Keratinocyte (primary cell): Measurements from ENCODE around the gene CWC22. TPM values are rescaled to one million over a fixed set of nuclear protein-coding genes. Genes with fewer than 3 reads are reported as not detected.

ENCODE experiments used
- DNase-seq: peaks from one replicate; pipeline ENCODE4 v3.0.0-alpha.2; 2011; ENCODE audit warnings: low read depth, missing footprints, low spot score
- FAIRE-seq: peaks from 2 replicates; lab custom pipeline; 2011; peaks lifted over from hg19 to GRCh38; lab: Jason Lieb, UNC
- H2AFZ ChIP-seq: 2 replicates; pipeline ENCODE4 v1.6.0; 2012; ENCODE audit warnings: low read length, control low read depth, inconsistent platforms; ENCODE audit not compliant: control insufficient read depth
- H3K27ac ChIP-seq: 2 replicates; pipeline ENCODE4 v1.5.1; 2011; ENCODE audit warnings: low read length; ENCODE audit not compliant: control insufficient read depth, insufficient read depth
- H3K27me3 ChIP-seq: 3 replicates; pipeline ENCODE4 v1.6.0; 2011; ENCODE audit warnings: low read length; ENCODE audit not compliant: control insufficient read depth, insufficient read depth; ENCODE audit errors: extremely low read depth
- H3K36me3 ChIP-seq, 2 experiments: 2 replicates in 1 of 2; 3 replicates in 1 of 2; pipeline ENCODE4 v1.5.1; 2011; ENCODE audit warnings: low read length in 2 of 2, mild to moderate bottlenecking in 1 of 2; ENCODE audit not compliant: control insufficient read depth in 2 of 2, insufficient read depth in 2 of 2; ENCODE audit errors: extremely low read depth in 1 of 2
- H3K4me1 ChIP-seq: 3 replicates; pipeline ENCODE4 v1.5.1; 2011; ENCODE audit warnings: low read length; ENCODE audit not compliant: control insufficient read depth, insufficient read depth; ENCODE audit errors: extremely low read depth
- H3K4me2 ChIP-seq: 3 replicates; pipeline ENCODE4 v1.6.0; 2011; ENCODE audit warnings: low read depth, low read length; ENCODE audit not compliant: control insufficient read depth, insufficient read depth; ENCODE audit errors: extremely low read depth
- H3K4me3 ChIP-seq, 3 experiments: fragments of 200-600 bp in 1 of 3; sonication (generic) in 1 of 3; 2 replicates in 2 of 3; 3 replicates in 1 of 3; pipeline ENCODE4 v1.5.1; 2011 to 2016; ENCODE audit warnings: low read length in 3 of 3, mild to moderate bottlenecking in 3 of 3, control low read depth in 2 of 3, inconsistent platforms in 1 of 3, low read depth in 1 of 3, mixed read lengths in 1 of 3, mixed run types in 1 of 3, moderate library complexity in 1 of 3; ENCODE audit not compliant: control insufficient read depth in 2 of 3, insufficient read depth in 2 of 3; ENCODE audit errors: extremely low read depth in 1 of 3
- H3K79me2 ChIP-seq: 2 replicates; pipeline ENCODE4 v1.6.0; 2012; ENCODE audit warnings: low read length; ENCODE audit not compliant: control insufficient read depth, insufficient read depth
- H3K9ac ChIP-seq: 3 replicates; pipeline ENCODE4 v1.6.0; 2011; ENCODE audit warnings: low read length; ENCODE audit not compliant: control insufficient read depth, insufficient read depth; ENCODE audit errors: extremely low read depth
- H3K9me1 ChIP-seq: 3 replicates; pipeline ENCODE4 v1.6.0; 2011; ENCODE audit warnings: low read length; ENCODE audit not compliant: control insufficient read depth, insufficient read depth; ENCODE audit errors: extremely low read depth
- H3K9me3 ChIP-seq: 2 replicates; pipeline ENCODE4 v1.5.1; 2012; ENCODE audit warnings: low read depth, low read length; ENCODE audit not compliant: control insufficient read depth
- H4K20me1 ChIP-seq: 3 replicates; pipeline ENCODE4 v1.6.0; 2011; ENCODE audit warnings: low read length; ENCODE audit not compliant: control insufficient read depth, insufficient read depth; ENCODE audit errors: extremely low read depth
- CTCF ChIP-seq, 3 experiments: IDR thresholded peaks in 1 of 3; conservative IDR thresholded peaks in 1 of 3; optimal IDR thresholded peaks in 1 of 3; 2 replicates in 2 of 3; 3 replicates in 1 of 3; pipeline versions ENCODE3 to v1.5.1; 2011; ENCODE audit warnings: low read length in 3 of 3, mild to moderate bottlenecking in 3 of 3, moderate library complexity in 2 of 3, control low read depth in 1 of 3, inconsistent platforms in 1 of 3; ENCODE audit not compliant: insufficient read depth in 2 of 3; ENCODE audit errors: extremely low read depth in 1 of 3
- EZH2 ChIP-seq: IDR thresholded peaks from one replicate; pipeline ENCODE4 v1.6.1; 2012; ENCODE audit warnings: inconsistent platforms, mild to moderate bottlenecking, low read length, moderate library complexity
- dilution Hi-C: fragments of 300-500 bp; cut with MboI; formaldehyde crosslinking; loops from one replicate; pipeline ENCODE4 v1.7.0; 2020; ENCODE audit warnings: low sequenced_read_pairs; ENCODE audit not compliant: extremely low pct_ligation_motif_present
- polyA plus RNA-seq, 5 experiments: library from polyadenylated mRNA; depleted of rRNA in 3 of 5; stranded (reverse) in 3 of 5; stranded (forward) in 1 of 5; unstranded in 1 of 5; fragments of >200 nt; gene quantifications; 1 replicate in 1 of 5; 2 replicates in 3 of 5; 3 replicates in 1 of 5; pipeline versions ENCODE4 v1.2.1 to v1.2.3, GENCODE V29; 2011 to 2012; ENCODE audit warnings: missing spikeins in 2 of 5, low read depth in 1 of 5, low replicate concordance in 1 of 5

Gene CWC22
- polyA plus RNA-seq, 1 donor (not counting 4 experiments of a cell fraction or from before 2014, with no cell fraction given): 8.8 TPM

GRCh38 chr2:179910735-179911113 lies 96.4 kb downstream of the CWC22 start:
- TF ChIP-seq CTCF (optimal IDR thresholded peaks at IDR 0.05 in 1 of 3, IDR thresholded peaks at IDR 0.05 in 1 of 3, conservative IDR thresholded peaks at IDR 0.05 in 1 of 3; ENCODE audit: extremely low read depth in 1 of 3, insufficient read depth in 2 of 3, low read length in 3 of 3): no peak
- no peak for TF ChIP-seq EZH2
- Histone ChIP-seq H3K9me3 (no peaks in the 10 kb centered on the region), H2AFZ (no peak overlapping the region), H3K79me2 (no peaks in the 10 kb centered on the region), H3K4me3 (no peak overlapping the region), H4K20me1 (no peaks in the 10 kb centered on the region), H3K4me1 (no peaks in the 10 kb centered on the region), H3K4me2 (no peak overlapping the region), H3K36me3 (no peaks in the 10 kb centered on the region), H3K27ac (no peak overlapping the region), H3K27me3 (no peaks in the 10 kb centered on the region), H3K9me1 (no peaks in the 10 kb centered on the region), H3K9ac (no peak overlapping the region)
- FAIRE-seq (no peak), DNase-seq (no peak)
- dilution Hi-C loops: no loop called here

GRCh38 chr2:179909845-179910734 lies 97.0 kb downstream of the CWC22 start:
- no peak for FAIRE-seq
- no peak overlapping the region for H2AFZ ChIP-seq
- no peaks in the 10 kb centered on the region for H3K27me3 ChIP-seq
- H3K79me2 ChIP-seq: no peaks in the 10 kb centered on the region
- H3K36me3 ChIP-seq: no peaks in the 10 kb centered on the region
- H3K9ac ChIP-seq: no peak overlapping the region
- dilution Hi-C loops: no loop called here
- TF ChIP-seq EZH2: no peak
- no peak for TF ChIP-seq CTCF (optimal IDR thresholded peaks at IDR 0.05 in 1 of 3, IDR thresholded peaks at IDR 0.05 in 1 of 3, conservative IDR thresholded peaks at IDR 0.05 in 1 of 3; ENCODE audit: extremely low read depth in 1 of 3, insufficient read depth in 2 of 3, low read length in 3 of 3)
- no peaks in the 10 kb centered on the region for H3K9me3 ChIP-seq
- H3K4me1 ChIP-seq: no peaks in the 10 kb centered on the region
- H3K9me1 ChIP-seq: no peaks in the 10 kb centered on the region
- DNase-seq: no peak
- H3K4me2 ChIP-seq: no peak overlapping the region
- H4K20me1 ChIP-seq: no peaks in the 10 kb centered on the region
- no peak overlapping the region for H3K27ac ChIP-seq
- H3K4me3 ChIP-seq: no peak overlapping the region
